A673 (cell line): ENCODE measurements around the gene DENND1A. TPM values are rescaled to one million over a fixed set of nuclear protein-coding genes. Genes with fewer than 3 reads are reported as not detected.

Experiments
- BruUV-seq: library from RNA; stranded (reverse); fragments of 400-500 nt; replicated peaks from 2 replicates; lab custom pipeline; 2021; lab: Mats Ljungman, UMichigan
- CTCF ChIA-PET: fragments of 300-600 bp; sonication (Branson Sonifier 250); formaldehyde crosslinking; loops from one replicate; lab custom pipeline; 2022; ENCODE audit warnings: antibody characterized with exemption; lab: Charles Lee
- POLR2A ChIA-PET: fragments of 300-600 bp; sonication (Branson Sonifier 250); formaldehyde crosslinking; loops from one replicate; lab custom pipeline; 2022; ENCODE audit warnings: antibody characterized with exemption; ENCODE audit not compliant: low non-redundant PET; lab: Charles Lee
- DNase-seq: peaks from one replicate; pipeline ENCODE4 v3.0.0-alpha.2; 2015; ENCODE audit warnings: low spot score
- H3K27ac ChIP-seq: fragments of 200-600 bp; sonication (generic); 2 replicates; pipeline ENCODE4 v1.5.1; 2016; ENCODE audit warnings: mixed run types, low read depth, mild to moderate bottlenecking, mixed read lengths, antibody characterized with exemption, low read length; ENCODE audit not compliant: poor library complexity, severe bottlenecking
- H3K27me3 ChIP-seq: fragments of 200-600 bp; sonication (generic); replicated peaks from 2 replicates; pipeline ENCODE4 v1.6.1; 2017; ENCODE audit warnings: mixed run types, low read depth, mild to moderate bottlenecking, mixed read lengths, antibody characterized with exemption, low read length; ENCODE audit not compliant: insufficient read depth, poor library complexity
- H3K36me3 ChIP-seq: fragments of 200-600 bp; sonication (generic); 2 replicates; pipeline ENCODE4 v1.6.1; 2016; ENCODE audit warnings: mixed run types, mild to moderate bottlenecking, mixed read lengths, antibody characterized with exemption, low read length; ENCODE audit not compliant: insufficient read depth, poor library complexity, severe bottlenecking
- H3K4me1 ChIP-seq: fragments of 200-600 bp; sonication (generic); 2 replicates; pipeline ENCODE4 v1.6.1; 2017; ENCODE audit warnings: mixed run types, mild to moderate bottlenecking, mixed read lengths, antibody characterized with exemption, low read length; ENCODE audit not compliant: insufficient read depth, poor library complexity, severe bottlenecking
- H3K4me3 ChIP-seq: fragments of 200-600 bp; sonication (generic); 2 replicates; pipeline ENCODE4 v1.5.1; 2016; ENCODE audit warnings: low read depth, mixed run types, mild to moderate bottlenecking, mixed read lengths, low read length; ENCODE audit not compliant: poor library complexity, severe bottlenecking
- H3K9me3 ChIP-seq: fragments of 200-600 bp; sonication (generic); 2 replicates; pipeline ENCODE4 v1.6.1; 2016; ENCODE audit warnings: mixed run types, low read depth, mild to moderate bottlenecking, mixed read lengths, antibody characterized with exemption, low read length; ENCODE audit not compliant: poor library complexity, severe bottlenecking
- CTCF ChIP-seq: fragments of 300-800, 200-600 bp; sonication (generic); conservative IDR thresholded peaks from 2 replicates; pipeline ENCODE4 v1.5.1; 2017; ENCODE audit warnings: low read depth, mild to moderate bottlenecking, antibody characterized with exemption, low read length, moderate library complexity, mixed read lengths
- EZH2 ChIP-seq: fragments of 200-600 bp; sonication (generic); IDR thresholded peaks from 2 replicates; pipeline ENCODE4 v1.6.1; 2017; ENCODE audit warnings: borderline replicate concordance, low read depth, mild to moderate bottlenecking, mixed read lengths, antibody characterized with exemption, low read length; ENCODE audit not compliant: poor library complexity, severe bottlenecking
- intact Hi-C: fragments of 100-400 bp; cut with micrococcal nuclease; formaldehyde crosslinking; loops from one replicate; pipeline ENCODE4 v1.10.0; 2022; ENCODE audit not compliant: unreplicated experiment
- total RNA-seq: library from RNA; stranded (reverse); gene quantifications from 2 replicates; pipeline ENCODE4 v1.2.3, GENCODE V29; 2021

The DENND1A gene
- total RNA-seq, 1 experiment from 2014 or later, result 12.0 TPM

GRCh38 chr9:123959787-123960186 lies 29.9 kb upstream of the DENND1A start:
- intact Hi-C loops, result no loop called here
- Histone ChIP-seq H3K36me3 (no peaks in the 10 kb centered on the region), H3K4me3 (no peak overlapping the region), H3K9me3 (no peaks in the 10 kb centered on the region), H3K27me3 (peaks cover 24% of the 10 kb centered on the region), H3K27ac (no peak overlapping the region), H3K4me1 (no peaks in the 10 kb centered on the region)
- CTCF ChIA-PET, result no interaction called here
- POLR2A ChIA-PET, result no interaction called here
- TF ChIP-seq CTCF (no peak), EZH2 (no peak)
- DNase-seq, result no peak
- BruUV-seq, result no TSS peak

GRCh38 chr9:123957731-123958130 lies 27.8 kb upstream of the DENND1A start:
- no peak for DNase-seq
- Histone ChIP-seq H3K9me3 (no peaks in the 10 kb centered on the region), H3K4me1 (no peaks in the 10 kb centered on the region), H3K27ac (no peak overlapping the region), H3K27me3 (peaks cover 24% of the 10 kb centered on the region), H3K36me3 (no peaks in the 10 kb centered on the region), H3K4me3 (no peak overlapping the region)
- BruUV-seq, result no TSS peak
- TF ChIP-seq CTCF (no peak), EZH2 (no peak)
- ChIA-PET POLR2A (no interaction called here), CTCF (no interaction called here)
- intact Hi-C loops, result no loop called here

- Histone ChIP-seq H3K27ac (no peak overlapping the region), H3K27me3 (peaks cover 24% of the 10 kb centered on the region), H3K9me3 (no peaks in the 10 kb centered on the region), H3K4me1 (no peaks in the 10 kb centered on the region), H3K4me3 (no peak overlapping the region), H3K36me3 (no peaks in the 10 kb centered on the region)
- CTCF ChIA-PET, result interaction anchor here (0.7 kb wide), 1 partner anchor 209 kb away, joined by 5 read pairs; no protein-coding TSS in a partner anchor
- no TSS peak for BruUV-seq
- intact Hi-C loops, result no loop called here
- POLR2A ChIA-PET, result no interaction called here
- no peak for DNase-seq
- TF ChIP-seq EZH2 (no peak), CTCF (no peak)
Observed at GRCh38 chr9:123957168-123957721, 27.3 kb upstream of the DENND1A start.
